Kidney (tissue), 14 donors: ENCODE data around the gene BPNT1. TPM values are rescaled to one million over a fixed set of nuclear protein-coding genes. Genes with fewer than 3 reads are reported as not detected.
"Not testable (repeated sequence)": the region's sequence is repeated elsewhere in the genome, so short reads cannot be mapped to it uniquely, and the experiment has no call there.

Experiments
- DNase-seq, 5 donors: peaks; one replicate each; pipeline ENCODE4 v3.0.0-alpha.2; 2013 to 2020
- FAIRE-seq: peaks from 2 replicates; lab custom pipeline; 2012; peaks lifted over from hg19 to GRCh38; lab: Jason Lieb, UNC
- H3K27ac ChIP-seq, 2 donors: one replicate each; pipeline ENCODE4 v1.7.0; 2013; ENCODE audit warnings: low read depth in 2 of 2, low read length in 2 of 2, inconsistent platforms in 1 of 2
- H3K27me3 ChIP-seq: one replicate; pipeline ENCODE4 v1.7.1; 2013; ENCODE audit warnings: low read length, inconsistent platforms; ENCODE audit not compliant: control insufficient read depth, insufficient read depth
- H3K36me3 ChIP-seq, 3 donors: one replicate each; pipeline versions ENCODE4 v1.7.0 to v1.7.1; 2013; ENCODE audit warnings: low read length in 3 of 3, control low read depth in 1 of 3, inconsistent platforms in 1 of 3; ENCODE audit not compliant: insufficient read depth in 3 of 3, control insufficient read depth in 2 of 3
- H3K4me1 ChIP-seq, 3 donors: one replicate each; pipeline versions ENCODE4 v1.7.0 to v1.7.1; 2013; ENCODE audit warnings: low read length in 3 of 3, inconsistent platforms in 1 of 3, low read depth in 1 of 3; ENCODE audit not compliant: control insufficient read depth in 2 of 3, insufficient read depth in 2 of 3
- H3K4me3 ChIP-seq, 3 donors: one replicate each; pipeline versions ENCODE4 v1.7.0 to v1.8.1; 2013; ENCODE audit warnings: low read length in 3 of 3, control low read depth in 1 of 3, inconsistent platforms in 1 of 3
- H3K9ac ChIP-seq, 3 donors: one replicate each; pipeline versions ENCODE4 v1.7.0 to v1.7.1; 2013; ENCODE audit warnings: low read length in 3 of 3, control low read depth in 1 of 3, inconsistent platforms in 1 of 3
- H3K9me3 ChIP-seq, 3 donors: one replicate each; pipeline versions ENCODE4 v1.7.0 to v1.7.1; 2013; ENCODE audit warnings: low read length in 3 of 3, control low read depth in 1 of 3, inconsistent platforms in 1 of 3; ENCODE audit not compliant: control insufficient read depth in 2 of 3, insufficient read depth in 1 of 3
- CTCF ChIP-seq: IDR thresholded peaks from 3 replicates; pipeline ENCODE4 v1.5.1; 2012; ENCODE audit warnings: mild to moderate bottlenecking, moderate library complexity, borderline replicate concordance; ENCODE audit not compliant: insufficient read depth; ENCODE audit errors: extremely low read depth
- intact Hi-C: fragments of 100-400 bp; cut with DNase I; formaldehyde crosslinking; loops from one replicate; pipeline ENCODE4 v1.11.1; 2022
- polyA plus RNA-seq: library from polyadenylated mRNA; stranded (reverse); fragments of 350-450 nt; fragmentation: Illumina TruSeq; extraction: RNeasy Lipid Tissue Mini Kit (QIAGEN cat#74804); gene quantifications from one replicate; pipeline ENCODE4 v1.2.3, GENCODE V29; 2014; ENCODE audit warnings: low read depth, low replicate concordance; ENCODE audit not compliant: insufficient read depth
- total RNA-seq: library from RNA; stranded (reverse); fragmentation: NEBNext Ultra II Directional; extraction: Animal tissue kit (Norgen Biotek cat#: 25700); gene quantifications from one replicate; pipeline ENCODE4 v1.2.1, GENCODE V29; 2021
- donor health status: control.
- donor health status: control.
- donor health status: control.
- donor health status: control.
- donor health status: control.
- donor health status: DM: yes; HTN: yes; CAD: no.
- donor health status: Normal renal cell carcinoma (clear cell type).

The BPNT1 gene
- total and polyA plus RNA-seq, 2 donors from 2014 or later = 25.7 to 31.3 TPM

DNA sequence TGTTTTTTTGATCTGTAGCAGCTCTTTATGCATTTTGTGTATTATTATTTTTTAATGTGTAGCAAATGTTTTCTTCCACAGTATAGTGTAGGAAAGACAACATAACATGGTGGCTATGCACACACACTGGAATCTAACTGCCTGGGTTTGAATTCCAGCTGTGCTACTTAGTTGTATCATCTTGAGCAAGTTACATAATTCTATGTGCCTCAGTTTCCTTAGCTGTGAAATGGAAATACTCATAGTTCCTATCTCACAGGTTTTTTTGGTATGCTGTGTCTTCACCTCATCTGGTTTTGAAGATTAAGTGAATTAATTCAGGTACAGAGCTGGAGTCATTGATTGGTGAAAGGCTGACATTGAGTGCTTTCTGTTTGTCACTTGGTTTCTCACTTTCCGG lies 3.1 kb upstream of the BPNT1 start:
- no peaks in the 10 kb centered on the region for H3K9me3 ChIP-seq
- no peak overlapping the region for H3K9ac ChIP-seq
- no peak for FAIRE-seq
- no peaks in the 10 kb centered on the region for H3K36me3 ChIP-seq
- no peak for TF ChIP-seq CTCF
- H3K27me3 ChIP-seq = no peaks in the 10 kb centered on the region
- peaks cover 0 to 8% (median 4%) of the 10 kb centered on the region in 3 donors for H3K4me1 ChIP-seq
- intact Hi-C loops = no loop called here
- no peak overlapping the region for H3K4me3 ChIP-seq
- no peak for DNase-seq
- H3K27ac ChIP-seq = no peak overlapping the region

DNA sequence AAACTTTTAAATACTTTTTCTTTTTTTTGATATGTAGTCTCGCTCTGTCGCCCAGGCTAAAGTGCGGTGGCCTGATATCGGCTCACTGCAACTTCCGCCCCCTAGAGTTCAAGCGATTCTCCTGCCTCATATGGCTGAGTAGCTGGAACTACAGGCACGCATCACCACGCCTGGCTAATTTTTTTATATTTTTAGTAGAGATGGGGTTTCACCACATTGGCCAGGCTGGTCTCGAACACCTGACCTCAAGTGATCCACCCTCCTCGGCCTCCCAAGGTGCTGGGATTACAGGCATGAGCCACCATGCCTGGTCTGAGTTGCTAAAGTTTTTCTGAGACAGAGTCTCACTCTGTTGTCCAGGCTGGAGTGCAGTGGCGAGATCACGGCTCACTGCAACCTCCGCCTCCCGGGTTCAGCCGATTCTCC lies 3.3 kb downstream of the BPNT1 start:
- H3K9me3 ChIP-seq, H3K36me3 ChIP-seq, H3K4me1 ChIP-seq, FAIRE-seq, H3K9ac ChIP-seq, H3K27me3 ChIP-seq, H3K4me3 ChIP-seq, DNase-seq, H3K27ac ChIP-seq, intact Hi-C loops: not testable (repeated sequence)

GRCh38 chr1:220084460-220084859 lies 5.1 kb downstream of the BPNT1 start:
- intact Hi-C loops = no loop called here
- Histone ChIP-seq H3K9ac (no peak overlapping the region), H3K4me3 (no peak overlapping the region), H3K27ac (no peak overlapping the region), H3K27me3 (no peaks in the 10 kb centered on the region), H3K9me3 (no peaks in the 10 kb centered on the region), H3K4me1 (no peaks in the 10 kb centered on the region), H3K36me3 (no peaks in the 10 kb centered on the region)
- FAIRE-seq (no peak), DNase-seq (no peak)
- TF ChIP-seq CTCF = no peak

- intact Hi-C loops = no loop called here
- Histone ChIP-seq H3K9me3 (no peaks in the 10 kb centered on the region), H3K9ac (no peak overlapping the region), H3K27ac (no peak overlapping the region), H3K4me3 (no peak overlapping the region), H3K4me1 (no peaks in the 10 kb centered on the region), H3K27me3 (no peaks in the 10 kb centered on the region), H3K36me3 (peaks cover under 1 to 3% (median 1%) of the 10 kb centered on the region in 3 donors)
- DNase-seq = no peak
- no peak for TF ChIP-seq CTCF
- FAIRE-seq = no peak
These were observed 11.7 kb downstream of the BPNT1 start for GRCh38 chr1:220077887-220078286.
